ENCODE data around the gene SNORC.
A peak's percentile ranks its signal among the peaks of the same experiment; 100 is the strongest.

SNORC gene

GRCh38 chr2:232869138-232870017, 686 bp upstream of the SNORC start:
- DNase-seq (ENCODE audit: low read depth in 3 of 3), result no peak

GRCh38 chr2:232870766-232871371, 805 bp downstream of the SNORC start:
- DNase-seq (ENCODE audit: low read depth in 3 of 3), result no peak

GRCh38 chr2:232871418-232871834, 1.4 kb downstream of the SNORC start:
- DNase-seq (ENCODE audit: low read depth in 3 of 3), result no peak

- no peak for DNase-seq (ENCODE audit: low read depth in 3 of 3)
Measured at GRCh38 chr2:232871835-232872736, 2.0 kb downstream of the SNORC start.

GRCh38 chr2:232872826-232873225, 2.8 kb downstream of the SNORC start:
- no peak for DNase-seq (ENCODE audit: low read depth in 3 of 3)

- DNase-seq (ENCODE audit: low read depth in 3 of 3), result no peak
Measured at GRCh38 chr2:232873292-232873908, 3.3 kb downstream of the SNORC start.

GRCh38 chr2:232873909-232874641, 4.0 kb downstream of the SNORC start:
- no peak for DNase-seq (ENCODE audit: low read depth in 3 of 3)

- DNase-seq (ENCODE audit: low read depth in 3 of 3), result no peak
Measured at GRCh38 chr2:232874677-232875223, 4.7 kb downstream of the SNORC start.

- no peak for DNase-seq (ENCODE audit: low read depth in 3 of 3)
Measured at GRCh38 chr2:232875256-232876121, 5.4 kb downstream of the SNORC start.

- peak in 1 of 3 experiments; percentile 44 for DNase-seq (ENCODE audit: low read depth in 3 of 3)
Measured at GRCh38 chr2:232876161-232876977, 6.3 kb downstream of the SNORC start.

- DNase-seq (ENCODE audit: low read depth in 3 of 3), result no peak
Measured at GRCh38 chr2:232876978-232877441, 6.9 kb downstream of the SNORC start.

GRCh38 chr2:232877940-232878511, 8.0 kb downstream of the SNORC start:
- no peak for DNase-seq (ENCODE audit: low read depth in 3 of 3)

- no peak for DNase-seq (ENCODE audit: low read depth in 3 of 3)
Measured at GRCh38 chr2:232878855-232879617, 9.0 kb downstream of the SNORC start.

- no peak for DNase-seq (ENCODE audit: low read depth in 3 of 3)
Measured at GRCh38 chr2:232879618-232880494, 9.8 kb downstream of the SNORC start.

GRCh38 chr2:232880764-232881351, 10.8 kb downstream of the SNORC start:
- no peak for DNase-seq (ENCODE audit: low read depth in 3 of 3)

GRCh38 chr2:232882085-232882484, 12.0 kb downstream of the SNORC start:
- DNase-seq (ENCODE audit: low read depth in 3 of 3), result no peak

All from stimulated activated CD4-positive, alpha-beta T cell treated with anti-CD3 and anti-CD28 coated beads, TNF-alpha, amount 100 ng/mL, for 24 hours (primary cell).